Mesenchymal stem cell (in vitro differentiated cells and primary cell): Measurements from ENCODE around the gene PPP3CA.
A peak's percentile ranks its signal among the peaks of the same experiment; 100 is the strongest.

ENCODE experiments used
- DNase-seq: peaks from one replicate; pipeline ENCODE4 v3.0.0-alpha.2; 2013
- H2AFZ ChIP-seq: one replicate; pipeline ENCODE4 v1.6.1; 2013; ENCODE audit warnings: low read depth, mild to moderate bottlenecking, control low read depth, inconsistent platforms, low read length, moderate library complexity
- H2AK5ac ChIP-seq: 2 replicates; pipeline ENCODE4 v1.6.1; 2013; ENCODE audit warnings: low read length, moderate library complexity, mild to moderate bottlenecking, inconsistent platforms; ENCODE audit not compliant: severe bottlenecking
- H2BK120ac ChIP-seq: one replicate; pipeline ENCODE4 v1.6.1; 2013; ENCODE audit warnings: low read depth, mild to moderate bottlenecking, inconsistent platforms, low read length, moderate library complexity
- H2BK12ac ChIP-seq, 2 experiments: one replicate each; pipeline ENCODE4 v1.6.1; 2013; ENCODE audit warnings: inconsistent platforms in 2 of 2, low read length in 2 of 2, mild to moderate bottlenecking in 2 of 2, moderate library complexity in 2 of 2, control low read depth in 1 of 2
- H2BK15ac ChIP-seq: one replicate; pipeline ENCODE4 v1.6.1; 2013; ENCODE audit warnings: mild to moderate bottlenecking, low read depth, inconsistent platforms; ENCODE audit not compliant: poor library complexity, severe bottlenecking
- H2BK5ac ChIP-seq: 2 replicates; pipeline ENCODE4 v1.6.1; 2013; ENCODE audit warnings: low read depth, mild to moderate bottlenecking, low read length, control low read depth, inconsistent platforms; ENCODE audit not compliant: poor library complexity, severe bottlenecking
- H3K14ac ChIP-seq, 2 experiments: one replicate each; pipeline ENCODE4 v1.6.1; 2013; ENCODE audit warnings: inconsistent platforms in 2 of 2, low read length in 2 of 2, control low read depth in 1 of 2, mild to moderate bottlenecking in 1 of 2, moderate library complexity in 1 of 2
- H3K18ac ChIP-seq, 2 experiments: one replicate each; pipeline ENCODE4 v1.6.1; 2013; ENCODE audit warnings: inconsistent platforms in 2 of 2, low read length in 2 of 2, control low read depth in 1 of 2, low read depth in 1 of 2, mild to moderate bottlenecking in 1 of 2
- H3K23ac ChIP-seq, 2 experiments: one replicate each; pipeline ENCODE4 v1.6.1; 2013; ENCODE audit warnings: inconsistent platforms in 2 of 2, low read length in 2 of 2, mild to moderate bottlenecking in 2 of 2, moderate library complexity in 2 of 2, control low read depth in 1 of 2
- H3K27ac ChIP-seq: 2 replicates; pipeline ENCODE4 v1.5.1; 2013; ENCODE audit warnings: mild to moderate bottlenecking, moderate library complexity, low read length, control low read depth, inconsistent platforms; ENCODE audit not compliant: poor library complexity, severe bottlenecking
- H3K27me3 ChIP-seq, 2 experiments: 2 replicates each; pipeline versions ENCODE4 v1.6.1 to v1.7.0; 2013; ENCODE audit warnings: low read length in 2 of 2, mild to moderate bottlenecking in 2 of 2, moderate library complexity in 2 of 2, control low read depth in 1 of 2, inconsistent platforms in 1 of 2; ENCODE audit not compliant: control insufficient read depth in 1 of 2, insufficient read depth in 1 of 2
- H3K36me3 ChIP-seq, 2 experiments: 2 replicates each; pipeline versions ENCODE4 v1.6.1 to v1.7.0; 2013; ENCODE audit warnings: low read length in 2 of 2, control low read depth in 1 of 2, inconsistent platforms in 1 of 2, low read depth in 1 of 2, mild to moderate bottlenecking in 1 of 2; ENCODE audit not compliant: insufficient read depth in 2 of 2, control insufficient read depth in 1 of 2
- H3K4ac ChIP-seq, 2 experiments: one replicate each; pipeline ENCODE4 v1.6.1; 2013; ENCODE audit warnings: inconsistent platforms in 2 of 2, low read length in 2 of 2, mild to moderate bottlenecking in 2 of 2, moderate library complexity in 2 of 2, control low read depth in 1 of 2, low read depth in 1 of 2
- H3K4me1 ChIP-seq: 2 replicates; pipeline ENCODE4 v1.6.1; 2013; ENCODE audit warnings: low read depth, low read length, control low read depth; ENCODE audit not compliant: control insufficient read depth, insufficient read depth
- H3K4me2 ChIP-seq: 2 replicates; pipeline ENCODE4 v1.6.1; 2013; ENCODE audit warnings: low read length, mild to moderate bottlenecking, inconsistent platforms; ENCODE audit not compliant: poor library complexity, severe bottlenecking
- H3K4me3 ChIP-seq, 2 experiments: 2 replicates each; pipeline versions ENCODE4 v1.5.1 to v1.7.0; 2013; ENCODE audit warnings: low read length in 2 of 2, mild to moderate bottlenecking in 2 of 2, control low read depth in 1 of 2, low read depth in 1 of 2; ENCODE audit not compliant: insufficient read depth in 1 of 2
- H3K79me1 ChIP-seq: replicated peaks from 2 replicates; pipeline ENCODE4 v1.6.1; 2013; ENCODE audit warnings: mild to moderate bottlenecking, control low read depth, low read length, inconsistent platforms; ENCODE audit not compliant: poor library complexity, severe bottlenecking
- H3K9ac ChIP-seq: 2 replicates; pipeline ENCODE4 v1.7.0; 2013; ENCODE audit warnings: mild to moderate bottlenecking, low read length, moderate library complexity
- H3K9me3 ChIP-seq: 2 replicates; pipeline ENCODE4 v1.7.0; 2013; ENCODE audit warnings: mild to moderate bottlenecking, low read length; ENCODE audit not compliant: control insufficient read depth
- H4K8ac ChIP-seq: one replicate; pipeline ENCODE4 v1.6.1; 2013; ENCODE audit warnings: inconsistent platforms, mild to moderate bottlenecking, low read length, moderate library complexity
- H4K91ac ChIP-seq: one replicate; pipeline ENCODE4 v1.6.1; 2013; ENCODE audit warnings: mild to moderate bottlenecking, low read length, inconsistent platforms
- WGBS: methylation state at CpG from one replicate; pipeline ENCODE4 v1.1.7; 2013; ENCODE audit warnings: mixed read lengths; 5-methylcytosine and 5-hydroxymethylcytosine counted together

Gene PPP3CA

DNA sequence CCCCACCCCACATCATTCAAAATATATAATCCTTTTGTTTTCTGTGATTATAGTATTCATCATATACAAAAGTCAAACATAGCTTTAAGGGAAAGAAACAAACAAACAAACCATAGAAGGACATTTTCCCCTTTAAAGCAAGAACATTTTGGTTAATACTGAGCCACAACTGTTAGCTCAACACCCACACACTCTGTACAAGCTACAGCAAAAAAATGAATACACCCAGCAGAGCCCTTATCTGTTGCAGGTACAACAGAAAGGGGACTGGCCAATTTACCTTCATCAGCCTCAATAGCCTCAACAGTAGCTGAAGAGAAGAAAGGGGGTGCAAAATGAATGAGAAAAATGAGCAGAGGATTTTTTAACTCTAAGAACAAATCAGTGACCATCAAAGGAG is 318.4 kb downstream of the PPP3CA start:
- no peak overlapping the region for H3K4me2 ChIP-seq
- no peak for DNase-seq
- no peak overlapping the region for H3K18ac ChIP-seq
- H2BK12ac ChIP-seq, result no peak overlapping the region
- H2BK15ac ChIP-seq, result no peak overlapping the region
- no peak overlapping the region for H4K8ac ChIP-seq
- H2BK120ac ChIP-seq, result no peak overlapping the region
- H3K27me3 ChIP-seq, result no peaks in the 10 kb centered on the region
- H3K14ac ChIP-seq, result no peak overlapping the region
- H3K4ac ChIP-seq, result no peak overlapping the region
- no peak overlapping the region for H3K27ac ChIP-seq
- H3K4me3 ChIP-seq, result no peak overlapping the region
- H2AK5ac ChIP-seq, result no peak overlapping the region
- H3K36me3 ChIP-seq, result peaks cover 0 to 41% of the 10 kb centered on the region in 2 experiments
- H3K4me1 ChIP-seq, result no peaks in the 10 kb centered on the region
- no peak overlapping the region for H2BK5ac ChIP-seq
- H3K79me1 ChIP-seq, result peaks cover 1% of the 10 kb centered on the region
- no peak overlapping the region for H3K23ac ChIP-seq
- no peak overlapping the region for H2AFZ ChIP-seq
- no peak overlapping the region for H3K9ac ChIP-seq
- no peak overlapping the region for H4K91ac ChIP-seq
- no peaks in the 10 kb centered on the region for H3K9me3 ChIP-seq

DNA sequence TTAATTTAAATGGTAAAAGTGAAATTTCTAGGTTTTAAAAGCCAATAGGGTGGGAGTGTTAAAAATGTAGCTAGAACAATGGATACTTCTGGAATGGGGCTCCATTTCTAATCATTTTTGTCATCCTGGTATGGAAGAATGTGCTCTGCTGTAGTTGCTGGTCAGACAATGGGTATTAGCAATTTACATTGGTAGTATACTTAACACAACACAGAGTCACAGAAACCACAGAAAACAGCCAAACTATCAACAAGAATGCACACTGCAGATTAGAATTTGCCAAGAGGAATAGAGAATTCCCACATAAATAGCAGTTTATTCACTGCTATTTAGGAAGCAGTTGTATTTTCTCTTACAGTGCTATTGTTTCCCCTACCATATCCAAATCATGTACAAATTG is 319.6 kb downstream of the PPP3CA start:
- Histone ChIP-seq H3K4me1 (peaks cover under 1% of the 10 kb centered on the region), H3K14ac (no peak overlapping the region), H3K27ac (no peak overlapping the region), H2BK15ac (no peak overlapping the region), H4K8ac (no peak overlapping the region), H3K9ac (no peak overlapping the region), H2AFZ (no peak overlapping the region), H3K79me1 (no peaks in the 10 kb centered on the region), H3K4me2 (no peak overlapping the region), H3K18ac (no peak overlapping the region), H2BK120ac (no peak overlapping the region), H4K91ac (no peak overlapping the region), H2BK12ac (no peak overlapping the region), H3K4ac (no peak overlapping the region), H3K27me3 (no peaks in the 10 kb centered on the region), H2BK5ac (no peak overlapping the region), H3K4me3 (no peak overlapping the region), H2AK5ac (no peak overlapping the region), H3K23ac (no peak overlapping the region), H3K36me3 (peaks cover 0 to 45% of the 10 kb centered on the region in 2 experiments), H3K9me3 (no peaks in the 10 kb centered on the region)
- no peak for DNase-seq

DNA sequence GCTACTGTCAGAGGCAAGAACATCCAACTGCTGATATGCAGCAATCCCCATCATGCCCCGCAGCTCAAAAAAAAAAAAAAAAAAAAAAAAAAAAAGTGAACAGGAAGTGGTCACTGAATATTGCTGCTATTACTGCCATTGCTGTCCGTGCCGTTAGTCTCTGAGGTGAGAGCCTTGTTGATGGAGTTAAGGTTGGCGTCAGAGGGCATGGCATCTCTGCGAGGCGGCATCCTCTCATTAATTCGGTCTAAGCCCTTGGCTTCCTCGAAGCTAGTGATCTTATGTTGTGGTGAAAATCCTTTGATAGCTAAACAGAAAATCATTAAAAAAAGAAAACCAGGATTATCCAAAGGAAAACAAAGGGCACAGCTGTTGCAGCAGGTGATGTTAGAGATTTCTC is 321.6 kb downstream of the PPP3CA start:
- Histone ChIP-seq H3K4me2 (no peak overlapping the region), H2AK5ac (no peak overlapping the region), H3K36me3 (peaks cover 0 to 34% of the 10 kb centered on the region in 2 experiments), H3K4me3 (no peak overlapping the region), H3K27ac (no peak overlapping the region), H3K9ac (no peak overlapping the region), H3K4ac (no peak overlapping the region), H3K4me1 (peaks cover 6% of the 10 kb centered on the region), H2AFZ (no peak overlapping the region), H3K27me3 (no peaks in the 10 kb centered on the region), H2BK12ac (no peak overlapping the region), H3K9me3 (no peaks in the 10 kb centered on the region), H4K8ac (no peak overlapping the region), H3K79me1 (no peaks in the 10 kb centered on the region), H3K23ac (no peak overlapping the region), H2BK120ac (no peak overlapping the region), H4K91ac (no peak overlapping the region), H3K18ac (no peak overlapping the region), H3K14ac (no peak overlapping the region), H2BK15ac (no peak overlapping the region), H2BK5ac (no peak overlapping the region)
- WGBS, result 92% methylated on average over 5 of the region's 8 CpGs
- no peak for DNase-seq

DNA sequence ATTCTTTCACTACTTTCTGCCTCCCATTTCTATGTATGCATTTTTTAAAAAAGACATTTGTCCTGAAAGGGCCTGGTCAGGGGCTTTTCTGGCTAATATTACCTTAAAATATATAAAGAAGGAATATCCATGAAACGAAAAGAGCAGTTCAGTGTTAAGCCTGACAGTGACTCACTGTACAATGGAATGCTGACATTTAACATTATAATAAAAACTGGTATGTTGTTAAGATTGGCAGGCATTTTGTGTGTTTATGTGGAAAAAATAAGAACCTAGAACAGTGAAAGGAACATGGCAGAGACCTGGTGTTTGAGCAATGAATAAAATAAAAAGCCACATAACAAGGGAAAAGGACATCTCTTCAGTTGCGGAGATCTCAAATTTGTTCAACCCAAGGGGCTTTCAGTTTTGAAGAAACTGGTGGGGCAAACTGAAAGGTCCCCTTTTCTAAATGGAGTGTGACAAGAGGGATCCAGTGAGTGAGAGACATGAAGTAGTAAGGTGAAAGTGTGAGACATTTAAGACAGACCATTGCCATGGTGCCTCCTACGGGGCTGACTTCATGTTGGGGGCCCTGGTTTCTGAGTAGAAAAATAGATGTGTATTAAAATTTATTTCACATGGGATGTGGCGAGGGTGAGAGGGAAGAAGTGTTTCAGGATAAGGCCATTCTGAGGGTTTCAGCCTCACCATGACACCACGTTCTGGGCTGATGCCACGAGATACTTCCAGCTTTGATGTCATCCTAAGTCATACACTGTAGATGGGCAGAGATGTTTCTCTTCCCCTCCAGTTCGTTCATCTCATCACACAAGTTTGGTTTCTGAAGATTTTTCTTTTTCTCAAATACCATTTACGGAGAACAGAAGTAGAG is 324.9 kb downstream of the PPP3CA start:
- Histone ChIP-seq H2BK5ac (no peak overlapping the region), H2BK15ac (no peak overlapping the region), H4K91ac (no peak overlapping the region), H2AFZ (no peak overlapping the region), H2BK120ac (no peak overlapping the region), H3K9me3 (no peaks in the 10 kb centered on the region), H3K14ac (no peak overlapping the region), H3K27ac (peak overlapping the region; percentile 88), H3K18ac (peak overlapping the region in 1 of 2 experiments; percentile 70), H3K36me3 (peaks cover 0 to 28% of the 10 kb centered on the region in 2 experiments), H3K9ac (no peak overlapping the region), H3K4me3 (no peak overlapping the region), H4K8ac (no peak overlapping the region), H3K4ac (peak overlapping the region in 1 of 2 experiments; percentile 41), H3K23ac (no peak overlapping the region), H3K4me1 (peaks cover 8% of the 10 kb centered on the region), H3K4me2 (peak overlapping the region; percentile 16), H2AK5ac (peak overlapping the region; percentile 96), H3K27me3 (no peaks in the 10 kb centered on the region), H3K79me1 (no peaks in the 10 kb centered on the region), H2BK12ac (peak overlapping the region in 1 of 2 experiments; percentile 21)
- WGBS, result 94% methylated on average over 6 of the region's 8 CpGs
- DNase-seq, result no peak
